ENCODE data around the gene APPL1.

APPL1 gene

GRCh38 chr3:57268416-57268815 lies 40.9 kb downstream of the APPL1 start:
- H3K4me3 ChIP-seq: no peak overlapping the region
- TF ChIP-seq CTCF (IDR thresholded peaks at IDR 0.05): no peak
- DNase-seq (ENCODE audit: low spot score): no peak

GRCh38 chr3:57274845-57275244 lies 47.3 kb downstream of the APPL1 start:
- no peak for TF ChIP-seq CTCF (IDR thresholded peaks at IDR 0.05)

More at GRCh38 chr3:57268416-57268815, 40.9 kb downstream of the APPL1 start:
- no peak overlapping the region for H3K27ac ChIP-seq

GRCh38 chr3:57275393-57275792 lies 47.9 kb downstream of the APPL1 start:
- H3K4me3 ChIP-seq: no peak overlapping the region
- no peak overlapping the region for H3K27ac ChIP-seq
- no peak for TF ChIP-seq CTCF (IDR thresholded peaks at IDR 0.05)
- no peak for DNase-seq (ENCODE audit: low spot score)

More at GRCh38 chr3:57274845-57275244, 47.3 kb downstream of the APPL1 start:
- H3K27ac ChIP-seq: no peak overlapping the region
- no peak overlapping the region for H3K4me3 ChIP-seq
- no peak for DNase-seq (ENCODE audit: low spot score)

GRCh38 chr3:57278237-57278636 lies 50.7 kb downstream of the APPL1 start:
- TF ChIP-seq CTCF (IDR thresholded peaks at IDR 0.05): no peak
- H3K4me3 ChIP-seq: no peak overlapping the region
- DNase-seq (ENCODE audit: low spot score): no peak
- no peak overlapping the region for H3K27ac ChIP-seq

GRCh38 chr3:57279685-57280084 lies 52.2 kb downstream of the APPL1 start:
- no peak overlapping the region for H3K27ac ChIP-seq
- no peak for DNase-seq (ENCODE audit: low spot score)
- no peak overlapping the region for H3K4me3 ChIP-seq
- TF ChIP-seq CTCF (IDR thresholded peaks at IDR 0.05): no peak

- Histone ChIP-seq H3K27ac (no peak overlapping the region), H3K4me3 (no peak overlapping the region)
- no peak for TF ChIP-seq CTCF (IDR thresholded peaks at IDR 0.05)
- no peak for DNase-seq (ENCODE audit: low spot score)
Observed at GRCh38 chr3:57281715-57282114, 54.2 kb downstream of the APPL1 start.

GRCh38 chr3:57283334-57283733 lies 55.8 kb downstream of the APPL1 start:
- DNase-seq (ENCODE audit: low spot score): no peak
- Histone ChIP-seq H3K4me3 (no peak overlapping the region), H3K27ac (no peak overlapping the region)
- no peak for TF ChIP-seq CTCF (IDR thresholded peaks at IDR 0.05)

Data from coronary artery (tissue), 2 donors.